Measurements from ENCODE around the gene HRCT1.

Gene HRCT1

GRCh38 chr9:35939679-35940250 is 33.8 kb downstream of the HRCT1 start:
- WGBS (ENCODE audit: insufficient coverage) = 100% methylated on average over 4 of the region's 8 CpGs
- no peak overlapping the region for H3K27ac ChIP-seq (ENCODE audit: insufficient read depth in 1 of 2, low read depth in 1 of 2, low read length in 2 of 2, poor library complexity in 1 of 2, severe bottlenecking in 2 of 2)
- H3K36me3 ChIP-seq (ENCODE audit: control insufficient read depth in 4 of 4, insufficient read depth in 4 of 4, low read length in 3 of 4) = no peaks in the 10 kb centered on the region
- ChIA-PET CTCF (interaction anchor here (1.4 to 9.0 kb wide), 8 partner anchors 17 to 68 kb away, joined by 3 to 104 read pairs (median 4); partner anchors contain the start of genes HRCT1 and SPAAR), POLR2A (no interaction called here)
- H3K9me3 ChIP-seq (ENCODE audit: control extremely low read depth in 1 of 5, control insufficient read depth in 4 of 5, insufficient read depth in 2 of 5, low read depth in 1 of 5, low read length in 4 of 5) = no peaks in the 10 kb centered on the region
- H3K27me3 ChIP-seq (replicated peaks in 2 of 5; ENCODE audit: control insufficient read depth in 4 of 5, insufficient read depth in 5 of 5, low read length in 4 of 5) = no peaks in the 10 kb centered on the region
- DNase-seq = no peak
- peaks cover 0 to 30% (median 4%) of the 10 kb centered on the region in 4 experiments for H3K4me1 ChIP-seq (ENCODE audit: control extremely low read depth in 1 of 4, control insufficient read depth in 4 of 4, insufficient read depth in 4 of 4, low read length in 3 of 4)
- no peak overlapping the region for H3K4me3 ChIP-seq (ENCODE audit: control insufficient read depth in 1 of 7, extremely low read depth in 1 of 7, insufficient read depth in 4 of 7, low read depth in 2 of 7, low read length in 6 of 7)

GRCh38 chr9:35940458-35941407 is 34.7 kb downstream of the HRCT1 start:
- WGBS (ENCODE audit: insufficient coverage) = 75% methylated on average over 5 of the region's 7 CpGs
- Histone ChIP-seq H3K4me3 (ENCODE audit: control insufficient read depth in 1 of 7, extremely low read depth in 1 of 7, insufficient read depth in 4 of 7, low read depth in 2 of 7, low read length in 6 of 7) (no peak overlapping the region), H3K27me3 (replicated peaks in 2 of 5; ENCODE audit: control insufficient read depth in 4 of 5, insufficient read depth in 5 of 5, low read length in 4 of 5) (no peaks in the 10 kb centered on the region), H3K4me1 (ENCODE audit: control extremely low read depth in 1 of 4, control insufficient read depth in 4 of 4, insufficient read depth in 4 of 4, low read length in 3 of 4) (peaks cover 2 to 36% (median 6%) of the 10 kb centered on the region in 4 experiments), H3K9me3 (ENCODE audit: control extremely low read depth in 1 of 5, control insufficient read depth in 4 of 5, insufficient read depth in 2 of 5, low read depth in 1 of 5, low read length in 4 of 5) (no peaks in the 10 kb centered on the region), H3K36me3 (ENCODE audit: control insufficient read depth in 4 of 4, insufficient read depth in 4 of 4, low read length in 3 of 4) (no peaks in the 10 kb centered on the region), H3K27ac (ENCODE audit: insufficient read depth in 1 of 2, low read depth in 1 of 2, low read length in 2 of 2, poor library complexity in 1 of 2, severe bottlenecking in 2 of 2) (no peak overlapping the region)
- POLR2A ChIA-PET = no interaction called here
- CTCF ChIA-PET = interaction anchor here (1.4 to 9.0 kb wide), 9 partner anchors 18 to 115 kb away, joined by 3 to 104 read pairs (median 4); partner anchors contain the start of genes HRCT1 and SPAAR
- peak in 2 of 3 donors; percentile 33 to 44 for DNase-seq

- DNase-seq = no peak
- WGBS (ENCODE audit: insufficient coverage) = 93% methylated on average over 4 of the region's 5 CpGs
- CTCF ChIA-PET = interaction anchor here (0.7 to 9.0 kb wide), 3 partner anchors 10 to 37 kb away, joined by 3 to 104 read pairs (median 63); partner anchors contain the start of genes HRCT1 and SPAAR
- H3K27me3 ChIP-seq (replicated peaks in 2 of 5; ENCODE audit: control insufficient read depth in 4 of 5, insufficient read depth in 5 of 5, low read length in 4 of 5) = no peaks in the 10 kb centered on the region
- H3K27ac ChIP-seq (ENCODE audit: insufficient read depth in 1 of 2, low read depth in 1 of 2, low read length in 2 of 2, poor library complexity in 1 of 2, severe bottlenecking in 2 of 2) = no peak overlapping the region
- H3K9me3 ChIP-seq (ENCODE audit: control extremely low read depth in 1 of 5, control insufficient read depth in 4 of 5, insufficient read depth in 2 of 5, low read depth in 1 of 5, low read length in 4 of 5) = no peaks in the 10 kb centered on the region
- POLR2A ChIA-PET = no interaction called here
- H3K36me3 ChIP-seq (ENCODE audit: control insufficient read depth in 4 of 4, insufficient read depth in 4 of 4, low read length in 3 of 4) = no peaks in the 10 kb centered on the region
- no peak overlapping the region for H3K4me3 ChIP-seq (ENCODE audit: control insufficient read depth in 1 of 7, extremely low read depth in 1 of 7, insufficient read depth in 4 of 7, low read depth in 2 of 7, low read length in 6 of 7)
- H3K4me1 ChIP-seq (ENCODE audit: control extremely low read depth in 1 of 4, control insufficient read depth in 4 of 4, insufficient read depth in 4 of 4, low read length in 3 of 4) = peaks cover 2 to 32% (median 6%) of the 10 kb centered on the region in 4 experiments
Measured at GRCh38 chr9:35942286-35942685, 36.3 kb downstream of the HRCT1 start.

- H3K27me3 ChIP-seq (replicated peaks in 2 of 5; ENCODE audit: control insufficient read depth in 4 of 5, insufficient read depth in 5 of 5, low read length in 4 of 5) = no peaks in the 10 kb centered on the region
- no peak for DNase-seq
- no peaks in the 10 kb centered on the region for H3K36me3 ChIP-seq (ENCODE audit: control insufficient read depth in 4 of 4, insufficient read depth in 4 of 4, low read length in 3 of 4)
- 83% methylated on average over 3 of the region's 3 CpGs for WGBS (ENCODE audit: insufficient coverage)
- H3K9me3 ChIP-seq (ENCODE audit: control extremely low read depth in 1 of 5, control insufficient read depth in 4 of 5, insufficient read depth in 2 of 5, low read depth in 1 of 5, low read length in 4 of 5) = no peaks in the 10 kb centered on the region
- POLR2A ChIA-PET = interaction anchor here (0.6 kb wide), 1 partner anchor 199 kb away, joined by 3 read pairs; no protein-coding TSS in a partner anchor
- no peak overlapping the region for H3K4me3 ChIP-seq (ENCODE audit: control insufficient read depth in 1 of 7, extremely low read depth in 1 of 7, insufficient read depth in 4 of 7, low read depth in 2 of 7, low read length in 6 of 7)
- H3K4me1 ChIP-seq (ENCODE audit: control extremely low read depth in 1 of 4, control insufficient read depth in 4 of 4, insufficient read depth in 4 of 4, low read length in 3 of 4) = peaks cover 2 to 32% (median 12%) of the 10 kb centered on the region in 4 experiments
- CTCF ChIA-PET = interaction anchor here (0.8 to 9.0 kb wide), 15 partner anchors 9 to 263 kb away, joined by 3 to 104 read pairs (median 6); partner anchors contain the start of genes HRCT1 and SPAAR
- H3K27ac ChIP-seq (ENCODE audit: insufficient read depth in 1 of 2, low read depth in 1 of 2, low read length in 2 of 2, poor library complexity in 1 of 2, severe bottlenecking in 2 of 2) = no peak overlapping the region
Measured at GRCh38 chr9:35944173-35944572, 38.2 kb downstream of the HRCT1 start.

GRCh38 chr9:35944841-35945240 is 38.8 kb downstream of the HRCT1 start:
- H3K27ac ChIP-seq (ENCODE audit: insufficient read depth in 1 of 2, low read depth in 1 of 2, low read length in 2 of 2, poor library complexity in 1 of 2, severe bottlenecking in 2 of 2) = no peak overlapping the region
- H3K27me3 ChIP-seq (replicated peaks in 2 of 5; ENCODE audit: control insufficient read depth in 4 of 5, insufficient read depth in 5 of 5, low read length in 4 of 5) = no peaks in the 10 kb centered on the region
- CTCF ChIA-PET = interaction anchor here (0.6 to 9.0 kb wide), 21 partner anchors 9 to 262 kb away, joined by 3 to 104 read pairs (median 5); partner anchors contain the start of genes HRCT1 and SPAAR
- peaks cover 2 to 34% (median 16%) of the 10 kb centered on the region in 4 experiments for H3K4me1 ChIP-seq (ENCODE audit: control extremely low read depth in 1 of 4, control insufficient read depth in 4 of 4, insufficient read depth in 4 of 4, low read length in 3 of 4)
- no peak overlapping the region for H3K4me3 ChIP-seq (ENCODE audit: control insufficient read depth in 1 of 7, extremely low read depth in 1 of 7, insufficient read depth in 4 of 7, low read depth in 2 of 7, low read length in 6 of 7)
- DNase-seq = no peak
- POLR2A ChIA-PET = no interaction called here
- WGBS (ENCODE audit: insufficient coverage) = 92% methylated on average over 3 of the region's 3 CpGs
- no peaks in the 10 kb centered on the region for H3K9me3 ChIP-seq (ENCODE audit: control extremely low read depth in 1 of 5, control insufficient read depth in 4 of 5, insufficient read depth in 2 of 5, low read depth in 1 of 5, low read length in 4 of 5)
- H3K36me3 ChIP-seq (ENCODE audit: control insufficient read depth in 4 of 4, insufficient read depth in 4 of 4, low read length in 3 of 4) = no peaks in the 10 kb centered on the region

GRCh38 chr9:35945341-35946018 is 39.5 kb downstream of the HRCT1 start:
- H3K27me3 ChIP-seq (replicated peaks in 2 of 5; ENCODE audit: control insufficient read depth in 4 of 5, insufficient read depth in 5 of 5, low read length in 4 of 5) = no peaks in the 10 kb centered on the region
- ChIA-PET CTCF (interaction anchor here (0.6 to 9.0 kb wide), 23 partner anchors 9 to 262 kb away, joined by 3 to 104 read pairs (median 4); partner anchors contain the start of genes HRCT1 and SPAAR), POLR2A (interaction anchor here (0.6 kb wide), 1 partner anchor 10 kb away, joined by 3 read pairs; no protein-coding TSS in a partner anchor)
- peaks cover 2 to 28% (median 16%) of the 10 kb centered on the region in 4 experiments for H3K4me1 ChIP-seq (ENCODE audit: control extremely low read depth in 1 of 4, control insufficient read depth in 4 of 4, insufficient read depth in 4 of 4, low read length in 3 of 4)
- H3K36me3 ChIP-seq (ENCODE audit: control insufficient read depth in 4 of 4, insufficient read depth in 4 of 4, low read length in 3 of 4) = no peaks in the 10 kb centered on the region
- peak overlapping the region in 2 of 7 experiments; percentile 20 to 32 for H3K4me3 ChIP-seq (ENCODE audit: control insufficient read depth in 1 of 7, extremely low read depth in 1 of 7, insufficient read depth in 4 of 7, low read depth in 2 of 7, low read length in 6 of 7)
- H3K27ac ChIP-seq (ENCODE audit: insufficient read depth in 1 of 2, low read depth in 1 of 2, low read length in 2 of 2, poor library complexity in 1 of 2, severe bottlenecking in 2 of 2) = no peak overlapping the region
- no peaks in the 10 kb centered on the region for H3K9me3 ChIP-seq (ENCODE audit: control extremely low read depth in 1 of 5, control insufficient read depth in 4 of 5, insufficient read depth in 2 of 5, low read depth in 1 of 5, low read length in 4 of 5)
- DNase-seq = peak; percentile 36 to 61 (median 52)
- 13% methylated on average over 8 of the region's 10 CpGs for WGBS (ENCODE audit: insufficient coverage)

All from common myeloid progenitor, CD34-positive (primary cell).